CD14-positive monocyte (primary cell): ENCODE data around the gene CMTM3. TPM values are rescaled to one million over a fixed set of nuclear protein-coding genes. Genes with fewer than 3 reads are reported as not detected.

Experiments used
- DNase-seq, 3 donors: peaks; one replicate each; pipeline ENCODE4 v3.0.0-alpha.2; 2011 to 2022
- H2AFZ ChIP-seq: 2 replicates; pipeline ENCODE4 v1.6.0; 2012; ENCODE audit warnings: mild to moderate bottlenecking, low read depth, low read length, inconsistent platforms; ENCODE audit not compliant: insufficient read depth, poor library complexity, severe bottlenecking
- H3K27ac ChIP-seq, 2 donors: 1 replicate in 1 of 2; 2 replicates in 1 of 2; pipeline ENCODE4 v1.5.1; 2012 to 2013; ENCODE audit warnings: low read length in 2 of 2, control low read depth in 1 of 2, inconsistent platforms in 1 of 2, low read depth in 1 of 2, mild to moderate bottlenecking in 1 of 2
- H3K27me3 ChIP-seq, 2 donors: one replicate each; pipeline versions ENCODE4 v1.6.0 to v1.6.1; 2011 to 2013; ENCODE audit warnings: low read length in 2 of 2; ENCODE audit not compliant: control insufficient read depth in 2 of 2, insufficient read depth in 2 of 2
- H3K36me3 ChIP-seq, 2 donors: replicated peaks in 1 of 2; 1 replicate in 1 of 2; 2 replicates in 1 of 2; pipeline versions ENCODE4 v1.5.1 to v1.6.1; 2012 to 2013; ENCODE audit warnings: low read length in 2 of 2, control low read depth in 1 of 2, inconsistent platforms in 1 of 2, mild to moderate bottlenecking in 1 of 2; ENCODE audit not compliant: insufficient read depth in 2 of 2, control insufficient read depth in 1 of 2
- H3K4me1 ChIP-seq, 2 donors: 1 replicate in 1 of 2; 2 replicates in 1 of 2; pipeline versions ENCODE4 v1.5.1 to v1.6.1; 2012 to 2013; ENCODE audit warnings: low read length in 2 of 2, control low read depth in 1 of 2, inconsistent platforms in 1 of 2, mild to moderate bottlenecking in 1 of 2, moderate library complexity in 1 of 2; ENCODE audit not compliant: insufficient read depth in 2 of 2, control insufficient read depth in 1 of 2
- H3K4me2 ChIP-seq: replicated peaks from 2 replicates; pipeline ENCODE3; 2012; ENCODE audit warnings: low read length, moderate library complexity, mild to moderate bottlenecking; ENCODE audit not compliant: poor library complexity, severe bottlenecking; ENCODE audit errors: extremely low read depth
- H3K4me3 ChIP-seq, 3 experiments: fragments of 200-600 bp in 1 of 3; sonication (generic) in 1 of 3; replicated peaks in 1 of 3; 1 replicate in 2 of 3; 2 replicates in 1 of 3; pipeline ENCODE4 v1.5.1; 2011 to 2013; ENCODE audit warnings: low read length in 3 of 3, mild to moderate bottlenecking in 3 of 3, control low read depth in 2 of 3, low read depth in 2 of 3, inconsistent platforms in 1 of 3, moderate library complexity in 1 of 3
- H3K79me2 ChIP-seq: 2 replicates; pipeline ENCODE4 v1.6.0; 2012; ENCODE audit warnings: mild to moderate bottlenecking, control low read depth, inconsistent platforms, low read length, moderate library complexity; ENCODE audit not compliant: insufficient read depth
- H3K9ac ChIP-seq: 2 replicates; pipeline ENCODE4 v1.6.0; 2017; ENCODE audit warnings: low read length, mild to moderate bottlenecking; ENCODE audit not compliant: insufficient read depth, poor library complexity, severe bottlenecking
- H3K9me3 ChIP-seq, 2 donors: replicated peaks in 1 of 2; 1 replicate in 1 of 2; 2 replicates in 1 of 2; pipeline versions ENCODE4 v1.5.1 to v1.6.1; 2012 to 2013; ENCODE audit warnings: low read length in 2 of 2, control low read depth in 1 of 2; ENCODE audit not compliant: control insufficient read depth in 1 of 2, insufficient read depth in 1 of 2
- H4K20me1 ChIP-seq: 2 replicates; pipeline ENCODE4 v1.6.0; 2012; ENCODE audit warnings: mild to moderate bottlenecking, low read length, control low read depth, moderate library complexity; ENCODE audit not compliant: insufficient read depth
- H3K27ac Mint-ChIP-seq, 7 donors: one replicate each; pipeline ENCODE4 v1.8.0; 2020; ENCODE audit warnings: mild to moderate bottlenecking in 7 of 7, mixed read lengths in 7 of 7, moderate library complexity in 6 of 7, inconsistent platforms in 2 of 7
- H3K27me3 Mint-ChIP-seq, 3 donors: one replicate each; pipeline ENCODE4 v1.8.0; 2021 to 2022; ENCODE audit warnings: low read depth in 3 of 3, mild to moderate bottlenecking in 3 of 3, mixed read lengths in 3 of 3, moderate library complexity in 3 of 3, inconsistent platforms in 1 of 3
- H3K36me3 Mint-ChIP-seq, 2 donors: one replicate each; pipeline ENCODE4 v1.8.0; 2020; ENCODE audit warnings: mixed read lengths in 2 of 2, inconsistent platforms in 1 of 2, mild to moderate bottlenecking in 1 of 2
- H3K4me1 Mint-ChIP-seq: one replicate; pipeline ENCODE4 v1.8.0; 2020; ENCODE audit warnings: mild to moderate bottlenecking, mixed read lengths
- H3K4me3 Mint-ChIP-seq, 2 donors: one replicate each; pipeline ENCODE4 v1.8.0; 2020; ENCODE audit warnings: mild to moderate bottlenecking in 2 of 2, mixed read lengths in 2 of 2, moderate library complexity in 1 of 2
- H3K9me3 Mint-ChIP-seq, 7 donors: one replicate each; pipeline ENCODE4 v1.8.0; 2020 to 2022; ENCODE audit warnings: mixed read lengths in 7 of 7, mild to moderate bottlenecking in 6 of 7, moderate library complexity in 6 of 7, inconsistent platforms in 2 of 7
- CTCF ChIP-seq: fragments of 200-600 bp; IDR thresholded peaks from one replicate; pipeline ENCODE4 v1.8.0; 2022; ENCODE audit warnings: antibody characterized with exemption, mild to moderate bottlenecking
- WGBS: methylation state at CpG from one replicate; pipeline ENCODE4 v1.1.5; 2013; ENCODE audit warnings: missing lambda C conversion rate; ENCODE audit not compliant: insufficient coverage; 5-methylcytosine and 5-hydroxymethylcytosine counted together
- intact Hi-C, 2 donors: fragments of 100-400 bp; cut with micrococcal nuclease; formaldehyde crosslinking; loops; one replicate each; pipeline versions ENCODE4 v1.15.0 to v1.15.1; 2023
- polyA plus RNA-seq, 3 donors: library from polyadenylated mRNA; depleted of rRNA in 1 of 3; unstranded in 2 of 3; stranded (reverse) in 1 of 3; fragments of 300-500 nt in 2 of 3; fragments of >200 nt in 1 of 3; fragmentation: Illumina TruSeq in 2 of 3; gene quantifications; 1 replicate in 2 of 3; 2 replicates in 1 of 3; pipeline ENCODE4 v1.2.3, GENCODE V29; 2012 to 2021

The CMTM3 gene
- polyA plus RNA-seq, 3 donors, result 125 to 131 (median 126) TPM

DNA sequence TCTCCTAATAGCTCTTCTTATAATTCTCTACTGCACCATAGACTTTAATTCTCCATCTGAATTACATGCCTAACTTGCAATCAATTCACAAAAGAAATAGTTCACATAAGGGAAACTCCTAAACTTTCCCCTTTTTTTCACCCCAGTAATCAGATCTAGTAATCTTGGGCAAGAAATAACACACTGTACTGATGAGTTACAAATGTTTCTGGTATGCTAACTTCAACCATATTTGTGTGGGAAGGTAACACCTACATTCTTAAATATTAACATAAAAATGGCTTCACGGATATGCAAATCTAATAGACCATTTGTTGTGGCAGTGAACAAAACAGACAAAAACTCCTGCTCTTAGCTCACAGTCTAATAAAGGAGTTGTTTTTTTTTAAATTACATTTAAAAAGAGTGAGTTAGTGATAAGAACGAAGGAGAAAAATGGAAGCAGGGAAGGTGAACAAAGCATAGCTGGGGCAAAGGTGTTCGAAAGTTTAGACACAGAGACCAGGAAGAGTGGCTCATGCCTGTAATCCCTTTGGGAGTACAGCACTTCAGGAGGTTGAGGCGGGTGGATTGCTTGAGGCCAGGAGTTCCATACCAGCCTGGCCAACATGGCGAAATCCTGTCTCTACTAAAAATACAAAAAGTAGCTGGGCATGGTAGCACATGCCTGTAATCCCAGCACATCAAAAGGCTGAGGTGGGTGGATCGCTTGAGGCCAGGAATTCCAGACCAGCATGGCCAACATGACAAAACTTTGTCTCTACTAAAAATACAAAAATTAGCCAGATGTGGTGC, 34.8 kb downstream of the CMTM3 start:
- Histone ChIP-seq H3K4me3 (no peak overlapping the region), H3K27ac (no peak overlapping the region), H3K9me3 (no peaks in the 10 kb centered on the region), H3K9ac (no peak overlapping the region), H2AFZ (no peak overlapping the region), H3K36me3 (peaks cover 14 to 27% of the 10 kb centered on the region in 2 donors), H3K79me2 (peaks cover 44% of the 10 kb centered on the region), H3K4me1 (no peaks in the 10 kb centered on the region), H3K4me2 (no peak overlapping the region), H4K20me1 (peaks cover 28% of the 10 kb centered on the region), H3K27me3 (no peaks in the 10 kb centered on the region)
- Mint-ChIP-seq H3K4me1 (peaks cover 3% of the 10 kb centered on the region), H3K27me3 (peaks cover 0 to 2% (median 0%) of the 10 kb centered on the region in 3 donors), H3K36me3 (peaks cover 18 to 19% of the 10 kb centered on the region in 2 donors), H3K9me3 (no peaks in the 10 kb centered on the region), H3K27ac (no peak overlapping the region), H3K4me3 (no peak overlapping the region)
- no peak for DNase-seq
- 95% methylated on average over 2 of the region's 6 CpGs for WGBS
- intact Hi-C loops, result no loop called here
- TF ChIP-seq CTCF, result no peak

DNA sequence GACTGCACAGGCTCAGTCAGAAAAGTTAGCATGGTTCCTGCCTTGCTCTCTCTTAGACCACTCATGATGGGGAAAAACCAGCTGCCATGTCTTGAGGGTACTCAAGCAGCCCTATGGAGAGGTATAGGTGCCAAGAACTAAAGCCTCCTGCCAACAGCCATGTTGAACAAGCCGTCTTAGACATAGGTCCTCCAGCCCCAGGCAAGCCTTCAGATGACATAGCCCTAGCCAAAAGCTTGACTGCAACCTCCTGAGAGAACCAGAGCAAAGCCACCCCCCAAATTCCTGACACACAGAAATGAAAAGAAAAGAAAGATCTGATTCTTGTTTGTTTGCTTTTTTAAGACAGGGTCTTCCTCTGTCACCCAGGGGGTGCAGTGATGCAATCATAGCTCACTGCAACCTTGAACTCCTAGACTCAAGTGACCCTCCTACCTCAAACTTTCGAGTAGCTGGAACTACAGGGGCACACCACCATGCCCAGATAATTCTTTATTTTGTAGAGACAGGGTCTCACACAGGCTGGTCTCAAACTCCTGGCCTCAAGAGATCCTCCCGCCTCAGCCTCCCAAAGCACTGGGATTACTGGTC, 36.3 kb downstream of the CMTM3 start:
- H3K4me1 Mint-ChIP-seq, result peaks cover 3% of the 10 kb centered on the region
- peak overlapping the region in 2 of 7 donors; percentile 26 to 43 for H3K27ac Mint-ChIP-seq
- H3K36me3 Mint-ChIP-seq, result peaks cover 6 to 8% of the 10 kb centered on the region in 2 donors
- Histone ChIP-seq H3K4me3 (no peak overlapping the region), H3K27ac (no peak overlapping the region), H3K36me3 (peaks cover 7 to 11% of the 10 kb centered on the region in 2 donors), H3K9me3 (no peaks in the 10 kb centered on the region), H3K9ac (no peak overlapping the region), H4K20me1 (peaks cover 34% of the 10 kb centered on the region), H3K27me3 (no peaks in the 10 kb centered on the region), H3K4me1 (no peaks in the 10 kb centered on the region), H3K4me2 (no peak overlapping the region), H3K79me2 (peaks cover 56% of the 10 kb centered on the region), H2AFZ (no peak overlapping the region)
- DNase-seq, result no peak
- H3K9me3 Mint-ChIP-seq, result no peaks in the 10 kb centered on the region
- no peak overlapping the region for H3K4me3 Mint-ChIP-seq
- no peak for TF ChIP-seq CTCF
- intact Hi-C loops, result no loop called here
- WGBS, result no CpG with 5 or more reads among the region's 3 CpGs
- peaks cover 0 to 2% (median 0%) of the 10 kb centered on the region in 3 donors for H3K27me3 Mint-ChIP-seq
